H1 (cell line): ENCODE data around the gene ADGRB3. TPM values are rescaled to one million over a fixed set of nuclear protein-coding genes. Genes with fewer than 3 reads are reported as not detected.

ENCODE experiments used
- CTCF ChIA-PET: fragments of 300-600 bp; sonication (Branson Sonifier 250); formaldehyde crosslinking; loops from one replicate; lab custom pipeline; 2021; ENCODE audit not compliant: partially characterized antibody; lab: Charles Lee
- POLR2A ChIA-PET: fragments of 300-600 bp; sonication (Branson Sonifier 250); formaldehyde crosslinking; loops from one replicate; lab custom pipeline; 2021; ENCODE audit warnings: inconsistent platforms; ENCODE audit not compliant: partially characterized antibody; lab: Charles Lee
- DNase-seq, 2 experiments: peaks; one replicate each; pipeline versions ENCODE4 v3.0.0 to v3.0.0-alpha.2; 2010 to 2022; ENCODE audit warnings: low spot score in 2 of 2, low read depth in 1 of 2, mixed read lengths in 1 of 2
- FAIRE-seq: peaks from 2 replicates; lab custom pipeline; 2011; peaks lifted over from hg19 to GRCh38; lab: Jason Lieb, UNC
- H2AFZ ChIP-seq: 2 replicates; pipeline ENCODE4 v1.8.1; 2012; ENCODE audit warnings: low read length, inconsistent platforms
- H2AK5ac ChIP-seq: 2 replicates; pipeline ENCODE4 v1.6.1; 2013; ENCODE audit warnings: low read depth, low read length
- H2BK120ac ChIP-seq: replicated peaks from 2 replicates; pipeline ENCODE3; 2013; ENCODE audit warnings: low read depth, low read length, inconsistent platforms
- H2BK12ac ChIP-seq: 2 replicates; pipeline ENCODE4 v1.6.1; 2013; ENCODE audit warnings: low read depth, low read length
- H2BK15ac ChIP-seq: 2 replicates; pipeline ENCODE4 v1.6.1; 2013; ENCODE audit warnings: low read length
- H2BK20ac ChIP-seq: 2 replicates; pipeline ENCODE4 v1.6.1; 2013; ENCODE audit warnings: low read length
- H2BK5ac ChIP-seq: 2 replicates; pipeline ENCODE4 v1.6.1; 2013; ENCODE audit warnings: low read depth, low read length
- H3K14ac ChIP-seq: 2 replicates; pipeline ENCODE4 v1.6.1; 2013; ENCODE audit warnings: inconsistent platforms; ENCODE audit not compliant: insufficient read length
- H3K18ac ChIP-seq: 2 replicates; pipeline ENCODE4 v1.6.1; 2013; ENCODE audit warnings: low read length; ENCODE audit errors: extremely low read depth
- H3K23ac ChIP-seq: 2 replicates; pipeline ENCODE4 v1.6.1; 2013; ENCODE audit warnings: inconsistent platforms; ENCODE audit not compliant: insufficient read length
- H3K23me2 ChIP-seq: 2 replicates; pipeline ENCODE4 v1.6.1; 2013; ENCODE audit warnings: low read depth, low read length
- H3K27ac ChIP-seq: 2 replicates; pipeline ENCODE4 v1.6.1; 2011; ENCODE audit warnings: low read depth, low read length, inconsistent platforms
- H3K27me3 ChIP-seq, 4 experiments: replicated peaks in 1 of 4; 1 replicate in 1 of 4; 2 replicates in 3 of 4; pipeline versions ENCODE4 v1.6.1 to v1.8.1; 2011 to 2013; ENCODE audit warnings: low read length in 3 of 4, mild to moderate bottlenecking in 3 of 4, inconsistent platforms in 2 of 4, mixed read lengths in 2 of 4, moderate library complexity in 1 of 4; ENCODE audit not compliant: control insufficient read depth in 3 of 4, insufficient read depth in 3 of 4; ENCODE audit errors: extremely low read depth in 1 of 4
- H3K36me3 ChIP-seq, 4 experiments: 2 replicates each; pipeline versions ENCODE4 v1.6.1 to v1.8.1; 2011 to 2013; ENCODE audit warnings: mild to moderate bottlenecking in 4 of 4, low read length in 3 of 4, moderate library complexity in 2 of 4, control low read depth in 1 of 4, inconsistent platforms in 1 of 4; ENCODE audit not compliant: insufficient read depth in 4 of 4, control insufficient read depth in 2 of 4
- H3K4ac ChIP-seq: replicated peaks from 2 replicates; pipeline ENCODE3; 2013; ENCODE audit warnings: low read length, low read depth, mixed read lengths, inconsistent platforms; ENCODE audit not compliant: insufficient read length
- H3K4me1 ChIP-seq, 4 experiments: replicated peaks in 1 of 4; 1 replicate in 1 of 4; 2 replicates in 3 of 4; pipeline versions ENCODE4 v1.6.1 to v1.8.1; 2011 to 2013; ENCODE audit warnings: low read length in 3 of 4, inconsistent platforms in 2 of 4, mixed read lengths in 1 of 4; ENCODE audit not compliant: insufficient read depth in 4 of 4, control insufficient read depth in 3 of 4
- H3K4me2 ChIP-seq, 2 experiments: 2 replicates each; pipeline versions ENCODE4 v1.6.1 to v1.8.1; 2011 to 2013; ENCODE audit warnings: low read depth in 2 of 2, low read length in 2 of 2, control low read depth in 1 of 2, inconsistent platforms in 1 of 2, mild to moderate bottlenecking in 1 of 2; ENCODE audit not compliant: insufficient read depth in 1 of 2
- H3K4me3 ChIP-seq, 4 experiments: fragments of 200-600, 300-600 bp in 1 of 4; sonication (generic), shearing (Covaris generic), sonication (Bioruptor Twin) in 1 of 4; 2 replicates each; pipeline versions ENCODE4 v1.5.1 to v1.8.1; 2011 to 2016; ENCODE audit warnings: low read length in 4 of 4, low read depth in 3 of 4, control low read depth in 2 of 4, inconsistent platforms in 2 of 4, mild to moderate bottlenecking in 2 of 4, mixed read lengths in 1 of 4, moderate library complexity in 1 of 4; ENCODE audit not compliant: insufficient read depth in 2 of 4; ENCODE audit errors: extremely low read depth in 1 of 4
- H3K56ac ChIP-seq: replicated peaks from 2 replicates; pipeline ENCODE3; 2013; ENCODE audit warnings: low read depth, mild to moderate bottlenecking, mixed read lengths, low read length, inconsistent platforms; ENCODE audit not compliant: insufficient read length
- H3K79me1 ChIP-seq: 2 replicates; pipeline ENCODE4 v1.6.1; 2013; ENCODE audit warnings: low read depth, low read length, control low read depth
- H3K79me2 ChIP-seq, 2 experiments: 2 replicates each; pipeline versions ENCODE4 v1.6.1 to v1.8.1; 2012 to 2013; ENCODE audit warnings: low read length in 2 of 2, mild to moderate bottlenecking in 2 of 2, inconsistent platforms in 1 of 2; ENCODE audit not compliant: insufficient read depth in 2 of 2, control insufficient read depth in 1 of 2
- H3K9ac ChIP-seq, 4 experiments: replicated peaks in 1 of 4; 1 replicate in 1 of 4; 2 replicates in 3 of 4; pipeline versions ENCODE4 v1.6.1 to v1.8.1; 2011 to 2013; ENCODE audit warnings: low read depth in 3 of 4, low read length in 3 of 4, control low read depth in 2 of 4, mild to moderate bottlenecking in 2 of 4, moderate library complexity in 2 of 4, inconsistent platforms in 1 of 4; ENCODE audit errors: extremely low read depth in 1 of 4
- H3K9me3 ChIP-seq, 2 experiments: 2 replicates each; pipeline versions ENCODE4 v1.6.1 to v1.8.1; 2012 to 2013; ENCODE audit warnings: mild to moderate bottlenecking in 2 of 2, moderate library complexity in 2 of 2, control low read depth in 1 of 2, inconsistent platforms in 1 of 2, low read depth in 1 of 2, low read length in 1 of 2, mixed read lengths in 1 of 2; ENCODE audit not compliant: insufficient read depth in 2 of 2
- H4K20me1 ChIP-seq, 2 experiments: replicated peaks in 1 of 2; 2 replicates each; pipeline versions ENCODE3 to v1.8.1; 2011 to 2013; ENCODE audit warnings: inconsistent platforms in 2 of 2, low read length in 2 of 2, mild to moderate bottlenecking in 1 of 2; ENCODE audit not compliant: insufficient read depth in 2 of 2, control insufficient read depth in 1 of 2
- H4K5ac ChIP-seq: 2 replicates; pipeline ENCODE4 v1.6.1; 2013; ENCODE audit warnings: low read length, low read depth, mixed read lengths, inconsistent platforms; ENCODE audit not compliant: insufficient read length
- H4K8ac ChIP-seq: 2 replicates; pipeline ENCODE4 v1.8.0; 2013; ENCODE audit warnings: mild to moderate bottlenecking, moderate library complexity, low read length, inconsistent platforms; ENCODE audit not compliant: insufficient read depth; ENCODE audit errors: extremely low read depth
- H4K91ac ChIP-seq: replicated peaks from 2 replicates; pipeline ENCODE3; 2013; ENCODE audit warnings: low read length, mixed read lengths, inconsistent platforms; ENCODE audit not compliant: insufficient read length
- HDAC2 ChIP-seq, 2 experiments: fragments of 300-600 bp in 1 of 2; sonication (generic) in 1 of 2; IDR thresholded peaks; 2 replicates each; pipeline ENCODE4 v1.6.1; 2011 to 2012; ENCODE audit warnings: low read depth in 2 of 2, low read length in 2 of 2, mild to moderate bottlenecking in 2 of 2, moderate library complexity in 2 of 2, borderline replicate concordance in 1 of 2, inconsistent platforms in 1 of 2
- JUN ChIP-seq: IDR thresholded peaks from 2 replicates; pipeline ENCODE4 v1.6.1; 2011; ENCODE audit warnings: low read depth, mild to moderate bottlenecking, improper control_type of control experiment, low read length
- WGBS, 2 experiments: shearing (Covaris generic) in 1 of 2; methylation state at CpG; one replicate each; pipeline versions ENCODE4 v1.1.6 to v1.1.7; 2013 to 2015; ENCODE audit warnings: low lambda C conversion rate in 2 of 2, mixed read lengths in 2 of 2, inconsistent platforms in 1 of 2, low coverage in 1 of 2, missing lambda C conversion rate in 1 of 2; ENCODE audit not compliant: insufficient replicate concordance in 2 of 2, insufficient coverage in 1 of 2, insufficient read length in 1 of 2; ENCODE audit errors: extremely low coverage in 1 of 2, missing lambda C conversion rate in 1 of 2; 5-methylcytosine and 5-hydroxymethylcytosine counted together
- polyA plus RNA-seq, 7 experiments: library from polyadenylated mRNA; depleted of rRNA in 3 of 7; stranded (reverse) in 5 of 7; unstranded in 2 of 7; fragments of >200 nt in 5 of 7; fragments of 200-250 nt in 2 of 7; gene quantifications; 1 replicate in 5 of 7; 2 replicates in 1 of 7; 4 replicates in 1 of 7; pipeline versions ENCODE4 v1.2.1 to v1.2.3, GENCODE V29; 2011 to 2013; ENCODE audit warnings: missing spikeins in 2 of 7, mixed read lengths in 2 of 7
- total RNA-seq: library from RNA; stranded (reverse); fragmentation: NEBNext Ultra II Directional; extraction: Animal tissue kit (Norgen Biotek cat#: 25700); gene quantifications from 2 replicates; pipeline ENCODE4 v1.2.1, GENCODE V29; 2021
- TF ChIP-seq, protein P1 (sequence below): IDR thresholded peaks from 2 replicates; pipeline ENCODE4 v1.6.1; 2012; ENCODE audit warnings: inconsistent platforms

The ADGRB3 gene
- total and polyA plus RNA-seq, 2 of the 8 experiments (the other 6 are each of a cell fraction or from before 2014, with no cell fraction given): 0.35 to 1.2 TPM

DNA sequence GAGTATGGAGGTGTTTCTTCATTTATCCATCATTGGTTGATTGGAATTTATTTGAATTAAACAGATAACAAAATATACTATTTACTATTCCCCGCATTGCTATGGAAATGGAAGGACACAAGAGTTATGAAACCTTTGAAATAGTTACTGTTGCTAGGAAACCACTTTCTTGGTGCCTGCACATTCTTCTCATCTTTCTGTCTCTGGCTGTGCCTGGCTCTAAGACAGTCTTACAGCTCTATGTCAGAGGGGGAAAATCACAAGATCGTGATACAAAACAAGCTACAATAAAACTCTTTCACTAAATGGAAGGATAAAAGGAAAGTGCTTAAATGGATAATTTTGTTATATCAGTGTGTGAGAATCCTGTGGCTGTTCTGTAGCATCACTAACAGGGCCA, 708.8 kb downstream of the ADGRB3 start:
- Histone ChIP-seq H2BK5ac (no peak overlapping the region), H3K27me3 (no peaks in the 10 kb centered on the region), H3K9ac (no peak overlapping the region), H3K23me2 (no peaks in the 10 kb centered on the region), H3K4me3 (no peak overlapping the region), H2BK20ac (no peak overlapping the region), H4K91ac (no peak overlapping the region), H3K4ac (no peak overlapping the region), H3K4me2 (no peak overlapping the region), H3K79me2 (no peaks in the 10 kb centered on the region), H4K20me1 (no peaks in the 10 kb centered on the region), H4K8ac (no peak overlapping the region), H3K9me3 (no peaks in the 10 kb centered on the region), H2BK12ac (no peak overlapping the region), H3K27ac (no peak overlapping the region), H2BK120ac (no peak overlapping the region), H2AK5ac (no peak overlapping the region), H3K4me1 (no peaks in the 10 kb centered on the region), H2AFZ (no peak overlapping the region), H3K79me1 (no peaks in the 10 kb centered on the region), H3K36me3 (no peaks in the 10 kb centered on the region), H4K5ac (no peak overlapping the region), H2BK15ac (no peak overlapping the region), H3K14ac (no peak overlapping the region), H3K23ac (no peak overlapping the region), H3K18ac (no peak overlapping the region), H3K56ac (no peak overlapping the region)
- FAIRE-seq (no peak), DNase-seq (no peak)
- WGBS, 2 experiments: 90% methylated on average over 2 of the region's 2 CpGs; no CpG with 5 or more reads in 1 of the 2 experiments
- TF ChIP-seq, protein P1, sequence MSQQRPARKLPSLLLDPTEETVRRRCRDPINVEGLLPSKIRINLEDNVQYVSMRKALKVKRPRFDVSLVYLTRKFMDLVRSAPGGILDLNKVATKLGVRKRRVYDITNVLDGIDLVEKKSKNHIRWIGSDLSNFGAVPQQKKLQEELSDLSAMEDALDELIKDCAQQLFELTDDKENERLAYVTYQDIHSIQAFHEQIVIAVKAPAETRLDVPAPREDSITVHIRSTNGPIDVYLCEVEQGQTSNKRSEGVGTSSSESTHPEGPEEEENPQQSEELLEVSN: no peak
- TF ChIP-seq HDAC2 (IDR thresholded peaks at IDR 0.05; ENCODE audit: borderline replicate concordance in 1 of 2, low read depth in 2 of 2, low read length in 2 of 2) (no peak), JUN (no peak)
- POLR2A ChIA-PET: no interaction called here
- CTCF ChIA-PET: interaction anchor here (0.5 kb wide), 1 partner anchor 659 kb away, joined by 4 read pairs; no protein-coding TSS in a partner anchor
